ENCODE results near the gene RDH8.

RDH8 gene

GRCh38 chr19:10036601-10037071 lies 23.4 kb downstream of the RDH8 start:
- no peak for DNase-seq (ENCODE audit: low read depth in 2 of 3, low spot score in 1 of 3)

- no peak for DNase-seq (ENCODE audit: low read depth in 2 of 3, low spot score in 1 of 3)
These were observed 24.1 kb downstream of the RDH8 start for GRCh38 chr19:10037367-10037766.

GRCh38 chr19:10037809-10038208 lies 24.5 kb downstream of the RDH8 start:
- no peak for DNase-seq (ENCODE audit: low read depth in 2 of 3, low spot score in 1 of 3)

- no peak for DNase-seq (ENCODE audit: low read depth in 2 of 3, low spot score in 1 of 3)
These were observed 30.1 kb downstream of the RDH8 start for GRCh38 chr19:10043286-10043927.

GRCh38 chr19:10044390-10044789 lies 31.1 kb downstream of the RDH8 start:
- no peak for DNase-seq (ENCODE audit: low read depth in 2 of 3, low spot score in 1 of 3)

GRCh38 chr19:10045371-10045770 lies 32.1 kb downstream of the RDH8 start:
- no peak for DNase-seq (ENCODE audit: low read depth in 2 of 3, low spot score in 1 of 3)

GRCh38 chr19:10049626-10050025 lies 36.3 kb downstream of the RDH8 start:
- no peak for DNase-seq (ENCODE audit: low read depth in 2 of 3, low spot score in 1 of 3)

GRCh38 chr19:10052602-10053360 lies 39.5 kb downstream of the RDH8 start:
- no peak for DNase-seq (ENCODE audit: low read depth in 2 of 3, low spot score in 1 of 3)

GRCh38 chr19:10061717-10062310 lies 48.5 kb downstream of the RDH8 start:
- no peak for DNase-seq (ENCODE audit: low read depth in 2 of 3, low spot score in 1 of 3)

GRCh38 chr19:10068205-10068604 lies 54.9 kb downstream of the RDH8 start:
- no peak for DNase-seq (ENCODE audit: low read depth in 2 of 3, low spot score in 1 of 3)

- no peak for DNase-seq (ENCODE audit: low read depth in 2 of 3, low spot score in 1 of 3)
These were observed 55.8 kb downstream of the RDH8 start for GRCh38 chr19:10069046-10069445.

- no peak for DNase-seq (ENCODE audit: low read depth in 2 of 3, low spot score in 1 of 3)
These were observed 57.6 kb downstream of the RDH8 start for GRCh38 chr19:10070730-10071446.
